Measurements from ENCODE around the gene FOXP4. TPM values are rescaled to one million over a fixed set of nuclear protein-coding genes. Genes with fewer than 3 reads are reported as not detected.

Gene FOXP4
- total RNA-seq, 1 experiment from 2014 or later = 32.3 TPM

DNA sequence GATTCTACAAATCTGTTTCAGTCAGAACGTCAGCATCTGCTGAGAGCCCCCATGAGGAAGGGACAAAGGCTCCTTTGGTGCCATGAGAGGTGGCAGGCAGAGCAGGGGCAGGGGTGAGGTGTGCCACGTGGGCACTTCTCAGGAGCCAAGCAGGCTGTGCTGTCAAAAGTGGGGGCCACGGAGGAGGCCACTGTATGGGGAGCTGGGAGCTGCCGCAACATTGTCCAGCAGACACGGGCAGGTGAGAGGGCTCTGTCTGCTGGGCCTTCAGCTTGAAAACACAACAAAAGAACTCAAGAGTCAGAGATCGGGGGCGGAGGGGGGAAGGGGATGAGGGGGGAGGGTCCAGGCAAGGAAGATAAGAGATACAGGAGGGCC, 21.6 kb upstream of the FOXP4 start:
- H3K9me2 ChIP-seq (ENCODE audit: insufficient read depth) = no peaks in the 10 kb centered on the region
- DNase-seq (ENCODE audit: low read depth, low spot score) (no peak), ATAC-seq (no peak)
- no peak overlapping the region for H3K27ac ChIP-seq (ENCODE audit: low read depth, low read length)
- H3K4me2 ChIP-seq (ENCODE audit: low read length) = no peak overlapping the region
- no peaks in the 10 kb centered on the region for H3K27me3 ChIP-seq (ENCODE audit: insufficient read depth, low read length)
- H3K4me1 ChIP-seq (ENCODE audit: control insufficient read depth in 1 of 2, insufficient read depth in 2 of 2, low read length in 2 of 2) = no peaks in the 10 kb centered on the region
- ChIA-PET POLR2A (no interaction called here), CTCF (no interaction called here), RAD21 (ENCODE audit: low non-redundant PET in 1 of 2, low total read pairs in 2 of 2, uncharacterized antibody in 2 of 2, unreplicated experiment in 2 of 2) (no interaction called here)
- no peak overlapping the region for H3K4me3 ChIP-seq (replicated peaks in 1 of 2; ENCODE audit: low read depth in 1 of 2, low read length in 2 of 2)
- no peak overlapping the region for H3K9ac ChIP-seq (ENCODE audit: low read length)
- no peaks in the 10 kb centered on the region for H3K79me2 ChIP-seq (ENCODE audit: insufficient read depth, low read length)
- TF ChIP-seq JUND (IDR thresholded peaks at IDR 0.05) (no peak), TCF7L2 (IDR thresholded peaks at IDR 0.05; ENCODE audit: borderline replicate concordance, extremely low read depth, insufficient read depth, insufficient read length) (no peak), CBX3 (IDR thresholded peaks at IDR 0.05; ENCODE audit: low read depth) (no peak), YY1 (IDR thresholded peaks at IDR 0.05; ENCODE audit: extremely low read depth, insufficient replicate concordance, low read depth, low read length) (no peak), RAD21 (IDR thresholded peaks at IDR 0.05; ENCODE audit: low read depth) (no peak), ZFX (IDR thresholded peaks at IDR 0.05) (no peak), CEBPB (IDR thresholded peaks at IDR 0.05; ENCODE audit: low read depth) (no peak), POLR2A (IDR thresholded peaks at IDR 0.05; ENCODE audit: borderline replicate concordance, extremely low read depth, insufficient read depth, insufficient read length) (no peak)
- intact Hi-C loops (cut with micrococcal nuclease) = no loop called here
- no TSS peak for BruUV-seq (replicated peaks)
- no peaks in the 10 kb centered on the region for H4K20me1 ChIP-seq (ENCODE audit: insufficient read depth)
- H3K36me3 ChIP-seq (ENCODE audit: control insufficient read depth in 1 of 2, insufficient read depth in 2 of 2, low read length in 2 of 2) = no peaks in the 10 kb centered on the region
- H3K9me3 ChIP-seq (ENCODE audit: control insufficient read depth in 1 of 2, insufficient read depth in 1 of 2, low read depth in 1 of 2, low read length in 2 of 2) = no peaks in the 10 kb centered on the region
- no peak overlapping the region for H2AFZ ChIP-seq (ENCODE audit: low read depth, low read length, poor library complexity, severe bottlenecking)

GRCh38 chr6:41527721-41528408, 18.3 kb upstream of the FOXP4 start:
- Histone ChIP-seq H3K27me3 (ENCODE audit: insufficient read depth, low read length) (no peaks in the 10 kb centered on the region), H3K9me2 (ENCODE audit: insufficient read depth) (no peaks in the 10 kb centered on the region), H3K79me2 (ENCODE audit: insufficient read depth, low read length) (no peaks in the 10 kb centered on the region), H3K9ac (ENCODE audit: low read length) (no peak overlapping the region), H2AFZ (ENCODE audit: low read depth, low read length, poor library complexity, severe bottlenecking) (no peak overlapping the region), H3K27ac (ENCODE audit: low read depth, low read length) (no peak overlapping the region), H3K4me3 (replicated peaks in 1 of 2; ENCODE audit: low read depth in 1 of 2, low read length in 2 of 2) (no peak overlapping the region), H3K36me3 (ENCODE audit: control insufficient read depth in 1 of 2, insufficient read depth in 2 of 2, low read length in 2 of 2) (no peaks in the 10 kb centered on the region), H3K4me1 (ENCODE audit: control insufficient read depth in 1 of 2, insufficient read depth in 2 of 2, low read length in 2 of 2) (peaks cover 14 to 22% of the 10 kb centered on the region in 2 experiments), H3K9me3 (ENCODE audit: control insufficient read depth in 1 of 2, insufficient read depth in 1 of 2, low read depth in 1 of 2, low read length in 2 of 2) (no peaks in the 10 kb centered on the region), H3K4me2 (ENCODE audit: low read length) (no peak overlapping the region), H4K20me1 (ENCODE audit: insufficient read depth) (no peaks in the 10 kb centered on the region)
- intact Hi-C loops (cut with micrococcal nuclease) = no loop called here
- ChIA-PET CTCF (no interaction called here), POLR2A (no interaction called here), RAD21 (ENCODE audit: low non-redundant PET in 1 of 2, low total read pairs in 2 of 2, uncharacterized antibody in 2 of 2, unreplicated experiment in 2 of 2) (no interaction called here)
- ATAC-seq = no peak
- no TSS peak for BruUV-seq (replicated peaks)
- no peak for DNase-seq (ENCODE audit: low read depth, low spot score)
- TF ChIP-seq, protein P1, sequence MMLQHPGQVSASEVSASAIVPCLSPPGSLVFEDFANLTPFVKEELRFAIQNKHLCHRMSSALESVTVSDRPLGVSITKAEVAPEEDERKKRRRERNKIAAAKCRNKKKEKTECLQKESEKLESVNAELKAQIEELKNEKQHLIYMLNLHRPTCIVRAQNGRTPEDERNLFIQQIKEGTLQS (IDR thresholded peaks at IDR 0.05) = no peak
- TF ChIP-seq RAD21 (IDR thresholded peaks at IDR 0.05; ENCODE audit: low read depth) (no peak), YY1 (IDR thresholded peaks at IDR 0.05; ENCODE audit: extremely low read depth, insufficient replicate concordance, low read depth, low read length) (no peak), CEBPB (IDR thresholded peaks at IDR 0.05; ENCODE audit: low read depth) (no peak), EZH2 (IDR thresholded peaks at IDR 0.05) (no peak), FOSL1 (IDR thresholded peaks at IDR 0.05; ENCODE audit: low read depth) (no peak), POLR2AphosphoS5 (IDR thresholded peaks at IDR 0.05; ENCODE audit: low read depth, low read length) (no peak), SRF (IDR thresholded peaks at IDR 0.05; ENCODE audit: low read depth) (no peak), TCF7L2 (IDR thresholded peaks at IDR 0.05; ENCODE audit: borderline replicate concordance, extremely low read depth, insufficient read depth, insufficient read length) (no peak), JUND (IDR thresholded peaks at IDR 0.05) (no peak), REST (IDR thresholded peaks at IDR 0.05; ENCODE audit: low read depth) (no peak)
- TF ChIP-seq, protein P2, sequence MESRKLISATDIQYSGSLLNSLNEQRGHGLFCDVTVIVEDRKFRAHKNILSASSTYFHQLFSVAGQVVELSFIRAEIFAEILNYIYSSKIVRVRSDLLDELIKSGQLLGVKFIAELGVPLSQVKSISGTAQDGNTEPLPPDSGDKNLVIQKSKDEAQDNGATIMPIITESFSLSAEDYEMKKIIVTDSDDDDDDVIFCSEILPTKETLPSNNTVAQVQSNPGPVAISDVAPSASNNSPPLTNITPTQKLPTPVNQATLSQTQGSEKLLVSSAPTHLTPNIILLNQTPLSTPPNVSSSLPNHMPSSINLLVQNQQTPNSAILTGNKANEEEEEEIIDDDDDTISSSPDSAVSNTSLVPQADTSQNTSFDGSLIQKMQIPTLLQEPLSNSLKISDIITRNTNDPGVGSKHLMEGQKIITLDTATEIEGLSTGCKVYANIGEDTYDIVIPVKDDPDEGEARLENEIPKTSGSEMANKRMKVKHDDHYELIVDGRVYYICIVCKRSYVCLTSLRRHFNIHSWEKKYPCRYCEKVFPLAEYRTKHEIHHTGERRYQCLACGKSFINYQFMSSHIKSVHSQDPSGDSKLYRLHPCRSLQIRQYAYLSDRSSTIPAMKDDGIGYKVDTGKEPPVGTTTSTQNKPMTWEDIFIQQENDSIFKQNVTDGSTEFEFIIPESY (IDR thresholded peaks at IDR 0.05; ENCODE audit: extremely low read depth, insufficient replicate concordance, low read length) = no peak

Measured in HCT116 (cell line).